GM19372 (cell line): ENCODE data around the gene DISC1.
"Not testable (repeated sequence)": the region's sequence is repeated elsewhere in the genome, so short reads cannot be mapped to it uniquely, and the experiment has no call there.

Source experiments
- ATAC-seq: cut with Tn5 transposase; IDR thresholded peaks from one replicate; pipeline ENCODE4 v1.9.1; 2021; ENCODE audit warnings: mild to moderate bottlenecking, low read depth, moderate library complexity; ENCODE audit not compliant: unreplicated experiment

The DISC1 gene

GRCh38 chr1:231626535-231626950 is at the start of gene DISC1:
Gene DISC1 (plus strand): TSS chr1:231626790. CDS start chr1:231626868, 78 bp downstream.
- ATAC-seq: peak; percentile 46

GRCh38 chr1:231576804-231577718 is 49.5 kb upstream of the DISC1 start:
- no peak for ATAC-seq

GRCh38 chr1:231580874-231581273 is 45.7 kb upstream of the DISC1 start:
- no peak for ATAC-seq

- ATAC-seq: no peak
Measured at GRCh38 chr1:231581859-231582258, 44.7 kb upstream of the DISC1 start.

- no peak for ATAC-seq
Measured at GRCh38 chr1:231583376-231583775, 43.2 kb upstream of the DISC1 start.

GRCh38 chr1:231584117-231584516 is 42.5 kb upstream of the DISC1 start:
- ATAC-seq: no peak

GRCh38 chr1:231584921-231585320 is 41.7 kb upstream of the DISC1 start:
- no peak for ATAC-seq

GRCh38 chr1:231590453-231591198 is 36.0 kb upstream of the DISC1 start:
- ATAC-seq: peak; percentile 56

GRCh38 chr1:231591466-231591865 is 35.1 kb upstream of the DISC1 start:
- ATAC-seq: no peak

GRCh38 chr1:231592809-231593208 is 33.8 kb upstream of the DISC1 start:
- ATAC-seq: no peak

- ATAC-seq: not testable (repeated sequence)
Measured at GRCh38 chr1:231593264-231593663, 33.3 kb upstream of the DISC1 start.

- ATAC-seq: no peak
Measured at GRCh38 chr1:231594123-231594522, 32.5 kb upstream of the DISC1 start.

GRCh38 chr1:231594749-231595148 is 31.8 kb upstream of the DISC1 start:
- no peak for ATAC-seq

GRCh38 chr1:231596337-231596791 is 30.2 kb upstream of the DISC1 start:
- ATAC-seq: no peak

GRCh38 chr1:231597971-231598370 is 28.6 kb upstream of the DISC1 start:
- no peak for ATAC-seq

GRCh38 chr1:231600458-231600976 is 26.1 kb upstream of the DISC1 start:
- ATAC-seq: no peak

- no peak for ATAC-seq
Measured at GRCh38 chr1:231601824-231602672, 24.5 kb upstream of the DISC1 start.

GRCh38 chr1:231602673-231602984 is 24.0 kb upstream of the DISC1 start:
- ATAC-seq: no peak

- no peak for ATAC-seq
Measured at GRCh38 chr1:231603598-231604275, 22.9 kb upstream of the DISC1 start.

- no peak for ATAC-seq
Measured at GRCh38 chr1:231604276-231604621, 22.3 kb upstream of the DISC1 start.
